Large intestine (tissue), 3 donors: Measurements from ENCODE around the gene DPP6. TPM values are rescaled to one million over a fixed set of nuclear protein-coding genes. Genes with fewer than 3 reads are reported as not detected.
"Not testable (repeated sequence)": the region's sequence is repeated elsewhere in the genome, so short reads cannot be mapped to it uniquely, and the experiment has no call there.

Experiments used
- DNase-seq, 2 donors: peaks; one replicate each; pipeline versions ENCODE4 v3.0.0 to v3.0.0-alpha.2; 2013
- H3K27ac ChIP-seq: one replicate; pipeline ENCODE4 v1.5.1; 2013; ENCODE audit warnings: low read length
- H3K27me3 ChIP-seq: 2 replicates; pipeline ENCODE4 v1.6.1; 2013; ENCODE audit warnings: low read length; ENCODE audit not compliant: control insufficient read depth, insufficient read depth
- H3K36me3 ChIP-seq: 2 replicates; pipeline ENCODE4 v1.6.1; 2013; ENCODE audit warnings: low read length; ENCODE audit not compliant: control insufficient read depth, insufficient read depth
- H3K4me1 ChIP-seq: one replicate; pipeline ENCODE4 v1.6.1; 2013; ENCODE audit warnings: low read length; ENCODE audit not compliant: control insufficient read depth, insufficient read depth
- H3K4me3 ChIP-seq: one replicate; pipeline ENCODE4 v1.5.1; 2013; ENCODE audit warnings: low read length
- H3K9me3 ChIP-seq: one replicate; pipeline ENCODE4 v1.6.1; 2013; ENCODE audit warnings: mild to moderate bottlenecking, low read depth, low read length, moderate library complexity; ENCODE audit not compliant: control insufficient read depth
- WGBS: methylation state at CpG from one replicate; pipeline ENCODE4 v1.1.5; 2013; ENCODE audit warnings: low lambda C conversion rate; ENCODE audit not compliant: insufficient coverage; 5-methylcytosine and 5-hydroxymethylcytosine counted together
- polyA plus RNA-seq: library from polyadenylated mRNA; unstranded; fragments of 120-200 nt; gene quantifications from one replicate; pipeline ENCODE4 v1.2.1, GENCODE V29; 2013

DPP6 gene
- polyA plus RNA-seq, 1 donor, result 7.8 TPM

DNA sequence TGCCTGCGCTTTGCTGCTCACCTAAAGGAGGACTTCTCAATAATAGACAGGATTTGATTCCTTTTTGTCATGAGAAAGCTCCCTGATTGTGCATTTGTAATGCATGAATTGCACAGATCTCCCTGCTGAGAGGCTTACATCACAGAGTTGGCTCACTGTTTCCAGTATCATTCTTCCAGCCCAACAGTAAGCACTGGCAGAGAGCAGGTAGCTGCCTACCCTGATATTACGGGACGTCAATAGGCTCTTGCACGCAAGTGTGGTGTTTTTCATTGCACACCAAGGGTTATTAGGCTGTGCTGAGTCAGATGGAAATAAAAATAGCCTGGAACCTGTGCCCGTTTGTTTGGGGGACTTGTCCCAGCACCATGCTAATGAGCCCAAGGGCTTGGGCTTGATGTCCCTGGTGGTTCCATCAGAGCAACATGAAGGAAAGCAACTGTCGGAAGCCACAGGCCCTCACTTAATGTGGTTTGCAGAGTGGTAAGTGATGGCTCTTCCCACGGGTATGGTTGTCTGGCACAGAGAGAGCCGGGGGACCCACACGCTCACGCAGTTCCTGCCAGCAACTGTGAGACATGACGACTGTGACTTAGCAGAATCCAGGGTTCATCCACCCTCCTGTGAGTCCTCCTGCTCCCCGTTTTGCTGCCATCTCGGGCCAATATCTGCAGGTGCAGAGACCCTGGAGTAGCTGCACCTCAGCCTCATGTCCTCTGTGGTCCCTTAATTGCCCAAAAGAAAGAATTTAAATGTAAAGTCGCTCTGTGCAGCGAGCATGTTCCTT, 20.4 kb downstream of the DPP6 start:
- H3K9me3 ChIP-seq, H3K27ac ChIP-seq, H3K4me1 ChIP-seq, H3K4me3 ChIP-seq, H3K27me3 ChIP-seq, H3K36me3 ChIP-seq, DNase-seq: not testable (repeated sequence)
- no CpG with 5 or more reads among the region's 15 CpGs for WGBS

DNA sequence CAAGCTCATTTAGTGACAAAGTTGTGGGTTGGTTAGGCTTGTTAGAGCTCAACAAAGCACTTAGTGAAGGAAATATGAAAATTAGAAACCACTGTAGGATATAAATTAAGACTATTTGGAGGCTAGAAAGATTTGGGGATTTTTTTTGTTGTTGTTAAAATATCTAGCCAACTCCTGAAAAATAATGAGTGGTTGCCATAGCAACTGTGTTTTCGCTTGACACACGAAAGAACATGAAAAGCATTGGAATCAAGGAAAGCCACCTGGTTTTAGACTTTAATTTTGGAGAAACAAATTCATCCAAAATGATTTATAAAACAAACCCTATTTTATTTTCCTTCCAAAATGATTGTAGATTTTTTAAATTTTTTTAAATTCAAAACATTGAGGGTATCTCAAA, 26.3 kb downstream of the DPP6 start:
- DNase-seq, H3K27ac ChIP-seq: not testable (repeated sequence)
- WGBS, result no CpG with 5 or more reads among the region's 2 CpGs

DNA sequence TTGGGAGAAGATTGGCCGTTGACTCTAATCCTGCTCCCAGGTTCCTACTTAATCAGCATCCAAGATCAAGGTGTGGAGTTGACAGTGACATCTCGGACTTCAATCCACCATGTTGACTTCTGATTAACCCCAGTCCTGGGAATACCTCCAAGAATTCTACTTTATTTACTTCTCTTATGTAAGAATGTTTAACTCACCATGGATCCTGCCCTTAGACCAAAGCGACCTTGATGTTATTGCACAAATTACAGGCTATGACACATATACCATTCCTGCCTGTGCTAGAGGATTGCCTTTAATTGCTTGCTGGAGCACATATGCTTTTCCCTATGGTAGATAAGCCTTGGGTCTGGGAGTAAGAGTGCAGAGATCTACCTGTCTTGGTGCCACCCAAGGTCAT, 28.1 kb downstream of the DPP6 start:
- DNase-seq, H3K4me3 ChIP-seq: not testable (repeated sequence)
- WGBS, result no CpG with 5 or more reads among the region's 3 CpGs

More for the DNA sequence above, 26.3 kb downstream of the DPP6 start:
- H3K27me3 ChIP-seq, H3K36me3 ChIP-seq, H3K4me3 ChIP-seq, H3K9me3 ChIP-seq, H3K4me1 ChIP-seq: not testable (repeated sequence)

DNA sequence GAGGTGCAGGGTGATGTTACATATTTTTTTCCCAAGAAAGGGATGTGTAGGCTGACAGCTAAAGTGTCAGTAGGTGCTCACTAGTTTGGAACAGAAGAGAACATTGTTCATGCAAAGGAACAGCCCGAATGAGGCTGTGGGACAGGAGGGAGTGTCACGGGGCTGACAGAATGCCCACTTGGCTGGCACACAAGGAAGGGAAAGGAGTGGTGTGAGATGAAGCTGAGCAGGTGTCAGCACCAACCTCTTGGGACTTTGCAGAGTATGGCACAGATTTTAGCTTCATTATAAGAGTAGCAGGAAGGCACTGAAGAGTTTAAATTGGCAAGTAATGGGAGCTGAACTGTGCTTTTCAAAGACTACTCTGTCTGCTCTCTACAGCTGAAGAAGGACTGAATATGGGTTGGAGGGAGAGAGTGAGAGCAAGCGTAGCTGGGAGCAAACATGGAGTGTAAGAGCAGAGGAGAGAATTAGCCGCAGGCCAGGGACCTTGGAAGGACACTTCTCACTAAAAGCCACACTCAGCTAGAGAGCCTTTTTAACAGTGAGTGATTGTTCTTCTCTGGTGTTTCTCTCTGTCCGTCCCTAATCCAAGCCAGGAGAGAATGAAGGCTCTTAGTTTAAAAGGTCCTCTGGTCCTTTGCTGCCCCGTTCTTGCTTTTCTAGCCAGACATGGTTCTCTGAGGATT, 35.0 kb downstream of the DPP6 start:
- WGBS, result no CpG with 5 or more reads among the region's 6 CpGs
- H3K4me1 ChIP-seq, H3K27me3 ChIP-seq, H3K9me3 ChIP-seq, DNase-seq, H3K36me3 ChIP-seq, H3K27ac ChIP-seq, H3K4me3 ChIP-seq: not testable (repeated sequence)

More for the DNA sequence above, 28.1 kb downstream of the DPP6 start:
- not testable (repeated sequence) for H3K27me3 ChIP-seq, H3K27ac ChIP-seq, H3K4me1 ChIP-seq, H3K9me3 ChIP-seq, H3K36me3 ChIP-seq

DNA sequence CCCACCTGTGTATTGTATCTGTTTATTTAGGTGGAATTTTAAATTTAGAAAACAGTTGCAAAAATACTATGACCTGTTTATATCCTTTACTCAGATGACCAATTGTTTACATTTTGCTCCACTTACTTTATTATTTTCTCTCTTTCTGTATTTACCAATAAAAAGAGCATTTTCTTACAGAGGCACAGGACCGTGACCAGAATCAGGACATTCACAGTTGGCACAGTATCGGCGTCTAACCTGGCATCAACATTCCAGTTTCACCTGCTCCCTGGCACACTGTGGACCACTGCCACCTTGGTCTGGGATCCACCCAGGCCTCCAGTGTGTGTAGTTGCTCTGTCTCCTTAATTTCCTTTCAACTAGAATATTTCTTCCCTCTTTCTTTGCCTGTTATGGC, 39.9 kb downstream of the DPP6 start:
- H3K9me3 ChIP-seq, H3K4me3 ChIP-seq: not testable (repeated sequence)
- WGBS, result no CpG with 5 or more reads among the region's 3 CpGs

DNA sequence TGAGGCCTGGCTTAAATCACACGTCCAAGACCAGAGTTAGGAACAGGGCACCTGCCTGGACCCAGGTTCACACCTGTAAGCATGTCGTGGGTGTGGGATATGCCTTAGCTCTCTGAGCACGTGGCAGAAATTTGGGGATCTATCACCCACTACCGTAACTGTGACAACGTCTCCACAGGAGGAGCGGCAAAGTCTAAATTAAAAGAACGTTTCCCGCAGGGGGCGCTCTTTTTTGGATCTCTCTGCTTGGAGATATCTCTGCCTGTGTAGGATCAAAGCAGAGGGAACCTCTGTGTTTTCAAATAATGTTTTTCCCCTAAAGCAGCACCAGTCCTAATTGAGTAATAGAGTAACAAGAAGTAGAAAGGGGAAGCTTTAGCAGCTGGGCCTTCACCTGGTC, 43.0 kb downstream of the DPP6 start:
- H3K4me1 ChIP-seq, H3K36me3 ChIP-seq, H3K27me3 ChIP-seq, H3K9me3 ChIP-seq, H3K27ac ChIP-seq, H3K4me3 ChIP-seq, DNase-seq: not testable (repeated sequence)
- WGBS, result no CpG with 5 or more reads among the region's 9 CpGs

More for the DNA sequence above, 39.9 kb downstream of the DPP6 start:
- not testable (repeated sequence) for H3K4me1 ChIP-seq, H3K27ac ChIP-seq, DNase-seq, H3K27me3 ChIP-seq, H3K36me3 ChIP-seq

DNA sequence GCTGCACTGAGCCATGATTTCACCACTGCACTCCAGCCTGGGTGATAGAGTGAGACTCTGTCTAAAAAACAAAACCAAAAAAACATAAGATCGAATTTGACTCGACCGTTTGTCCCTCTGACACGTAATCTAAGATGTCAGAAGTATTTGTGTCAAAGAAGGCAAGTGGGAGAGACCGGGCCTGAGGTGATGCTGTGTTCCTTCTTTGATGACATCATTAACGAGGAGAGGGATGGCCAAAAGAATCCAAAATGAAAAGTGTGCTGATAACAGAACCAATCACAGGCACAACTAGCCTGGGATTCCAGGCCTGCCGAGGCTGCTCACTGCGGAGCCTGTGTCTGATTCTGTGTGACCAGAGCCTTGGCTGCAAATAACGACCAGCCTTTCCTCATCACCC, 52.9 kb downstream of the DPP6 start:
- not testable (repeated sequence) for DNase-seq, H3K36me3 ChIP-seq, H3K27me3 ChIP-seq, H3K9me3 ChIP-seq, H3K4me1 ChIP-seq, H3K4me3 ChIP-seq, H3K27ac ChIP-seq
- WGBS, result 100% methylated on average over 1 of the region's 9 CpGs

DNA sequence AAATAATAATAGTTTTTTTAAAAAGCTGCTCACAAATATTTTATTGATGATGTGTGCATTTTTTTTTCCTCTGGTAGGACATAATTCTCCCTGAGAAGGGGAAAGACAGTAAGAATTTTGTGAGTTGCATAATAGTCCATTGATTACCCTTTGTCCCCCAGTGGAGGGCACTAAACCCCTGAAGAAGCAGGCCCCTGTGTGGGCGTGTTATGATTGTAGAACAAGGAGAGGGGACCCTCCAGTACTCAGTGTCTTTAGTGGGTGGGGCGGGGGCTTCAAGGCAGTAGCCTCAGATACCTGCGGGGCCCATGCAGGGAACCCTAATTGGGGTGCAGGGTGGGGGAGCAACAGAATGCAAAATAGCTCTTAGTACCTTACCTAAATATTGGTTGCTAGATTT, 57.4 kb downstream of the DPP6 start:
- H3K36me3 ChIP-seq, H3K4me3 ChIP-seq, H3K9me3 ChIP-seq, H3K27me3 ChIP-seq, DNase-seq, H3K27ac ChIP-seq, H3K4me1 ChIP-seq: not testable (repeated sequence)
- WGBS, result no CpG with 5 or more reads among the region's 3 CpGs

DNA sequence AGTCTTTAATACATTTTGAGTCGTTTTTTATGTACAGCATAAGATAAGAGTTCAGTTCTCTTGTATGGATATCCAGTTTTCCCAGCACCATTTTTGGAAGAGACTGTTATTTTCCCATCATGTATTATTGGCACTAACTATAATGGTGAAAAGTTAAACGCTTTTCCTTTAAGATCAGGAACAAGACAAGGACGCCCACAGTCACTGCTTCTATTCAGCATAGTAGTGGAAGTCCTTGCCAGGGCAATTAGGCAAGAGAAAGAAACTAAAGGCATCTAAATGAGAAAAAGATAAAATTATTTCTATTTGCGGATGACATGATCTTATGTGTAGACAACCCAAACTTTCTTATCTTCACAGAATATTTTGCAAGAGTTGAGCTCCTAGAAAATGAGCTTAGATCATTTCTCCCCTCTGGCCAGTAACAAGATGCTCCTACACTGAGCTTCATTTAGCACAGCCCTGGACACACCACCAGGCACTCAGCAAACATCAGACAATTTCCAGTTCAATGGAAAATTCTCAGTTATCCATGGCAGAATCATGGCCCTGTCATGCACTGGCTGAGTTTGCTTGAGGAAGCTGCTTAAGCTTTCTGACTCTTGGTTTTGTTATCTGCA, 61.6 kb downstream of the DPP6 start:
- DNase-seq, H3K27ac ChIP-seq, H3K36me3 ChIP-seq, H3K27me3 ChIP-seq, H3K4me3 ChIP-seq, H3K9me3 ChIP-seq, H3K4me1 ChIP-seq: not testable (repeated sequence)
- no CpG with 5 or more reads among the region's 4 CpGs for WGBS

DNA sequence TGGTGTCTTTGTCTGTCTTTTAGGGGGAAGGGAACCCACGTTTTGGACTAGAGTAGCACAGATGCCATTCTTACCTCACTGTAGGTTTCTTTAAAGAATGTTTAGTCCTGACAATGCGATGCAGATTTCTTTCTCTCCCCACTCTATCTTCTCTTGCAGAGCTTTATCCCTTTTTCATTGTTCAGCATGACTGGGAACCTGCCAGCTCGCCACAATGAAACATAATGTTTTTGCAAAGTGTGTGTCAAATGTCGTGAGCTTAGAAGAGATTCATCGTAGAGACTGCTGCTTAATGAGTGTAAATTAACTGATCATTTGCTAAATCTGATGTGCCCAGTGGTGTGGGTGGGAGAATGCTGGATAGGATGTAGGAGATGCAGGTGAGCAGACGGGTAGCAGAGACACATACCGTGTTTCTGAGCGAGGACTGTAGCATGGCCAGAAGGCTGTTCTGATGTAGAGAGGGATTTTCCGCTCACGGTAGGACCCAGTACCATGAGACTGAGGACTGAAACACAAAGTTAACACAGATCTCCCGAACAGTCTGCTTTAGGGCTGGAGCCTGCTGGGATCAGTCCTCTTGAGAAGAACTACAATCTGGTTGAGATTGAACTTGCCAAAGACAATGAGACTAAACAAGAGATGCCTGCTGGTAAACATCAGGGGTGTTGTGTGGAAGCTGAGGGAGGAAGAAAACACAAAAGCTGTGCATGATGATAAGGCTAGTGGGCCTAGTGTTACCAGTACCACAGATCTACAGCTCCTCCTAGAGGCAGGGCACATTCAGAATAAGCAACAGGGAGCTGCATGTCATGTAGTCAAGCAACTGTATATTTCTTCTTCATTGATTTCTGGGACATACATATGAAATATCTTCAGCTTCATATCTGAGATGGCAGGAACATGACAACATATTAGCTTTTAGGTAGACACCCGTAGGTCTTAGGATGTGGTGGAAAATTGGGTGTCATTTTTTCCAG, 65.5 kb downstream of the DPP6 start:
- H3K36me3 ChIP-seq, DNase-seq, H3K4me1 ChIP-seq, H3K27me3 ChIP-seq, H3K4me3 ChIP-seq, H3K9me3 ChIP-seq, H3K27ac ChIP-seq: not testable (repeated sequence)
- WGBS, result 75% methylated on average over 5 of the region's 12 CpGs
